Mesenteric fat pad (tissue), 1 donor: ENCODE results near the gene SGTA. TPM values are rescaled to one million over a fixed set of nuclear protein-coding genes. Genes with fewer than 3 reads are reported as not detected.

ENCODE experiments used
- DNase-seq: peaks from one replicate; pipeline ENCODE4 v3.0.0-alpha.2; 2020; ENCODE audit warnings: low spot score
- total RNA-seq: library from RNA; stranded (reverse); fragmentation: NEBNext Ultra II Directional; extraction: Animal tissue kit (Norgen Biotek cat#: 25700); gene quantifications from one replicate; pipeline ENCODE4 v1.2.1, GENCODE V29; 2021
- donor health status: DM: yes; HTN: yes; CAD: no.

The SGTA gene
- total RNA-seq, 1 donor from 2014 or later: 37.8 TPM

DNA sequence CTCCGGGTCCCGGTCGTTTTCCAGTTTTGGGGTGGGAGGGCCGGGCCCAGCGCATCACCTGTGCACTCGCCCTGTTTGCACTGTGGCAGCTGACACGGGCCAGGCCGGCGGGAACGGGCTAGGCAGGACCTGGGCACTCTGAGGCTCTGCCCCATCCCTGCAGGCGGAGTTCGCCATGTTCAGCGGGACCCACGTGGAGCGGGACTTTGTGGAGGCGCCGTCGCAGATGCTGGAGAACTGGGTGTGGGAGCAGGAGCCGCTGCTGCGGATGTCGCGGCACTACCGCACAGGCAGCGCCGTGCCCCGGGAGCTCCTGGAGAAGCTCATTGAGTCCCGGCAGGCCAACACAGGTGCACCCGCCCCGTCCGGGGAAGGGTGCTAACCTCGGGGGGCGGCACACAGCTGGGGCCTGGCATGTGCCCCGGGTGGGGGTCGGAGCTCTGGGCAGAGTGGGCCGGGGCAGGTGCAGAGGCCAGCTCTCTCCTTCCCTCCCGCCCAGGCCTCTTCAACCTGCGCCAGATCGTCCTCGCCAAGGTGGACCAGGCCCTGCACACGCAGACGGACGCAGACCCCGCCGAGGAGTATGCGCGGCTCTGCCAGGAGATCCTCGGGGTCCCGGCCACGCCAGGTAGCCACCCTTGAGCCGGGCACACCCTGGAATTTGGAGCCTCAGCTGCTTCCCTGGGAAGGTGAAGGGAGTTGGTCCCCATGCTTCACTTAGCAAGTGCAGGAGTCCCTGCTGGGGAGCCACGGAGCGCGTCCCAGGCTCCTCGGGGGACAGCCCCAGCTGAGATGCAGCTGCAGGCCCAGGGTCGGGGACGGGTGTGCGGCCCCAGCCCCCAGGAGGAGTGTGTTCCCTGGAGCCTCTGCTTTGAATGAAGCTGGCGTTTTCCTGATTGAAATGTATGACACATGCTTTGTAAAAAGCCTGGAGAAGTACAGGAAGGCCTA is 27.3 kb upstream of the SGTA start:
- DNase-seq: no peak

DNA sequence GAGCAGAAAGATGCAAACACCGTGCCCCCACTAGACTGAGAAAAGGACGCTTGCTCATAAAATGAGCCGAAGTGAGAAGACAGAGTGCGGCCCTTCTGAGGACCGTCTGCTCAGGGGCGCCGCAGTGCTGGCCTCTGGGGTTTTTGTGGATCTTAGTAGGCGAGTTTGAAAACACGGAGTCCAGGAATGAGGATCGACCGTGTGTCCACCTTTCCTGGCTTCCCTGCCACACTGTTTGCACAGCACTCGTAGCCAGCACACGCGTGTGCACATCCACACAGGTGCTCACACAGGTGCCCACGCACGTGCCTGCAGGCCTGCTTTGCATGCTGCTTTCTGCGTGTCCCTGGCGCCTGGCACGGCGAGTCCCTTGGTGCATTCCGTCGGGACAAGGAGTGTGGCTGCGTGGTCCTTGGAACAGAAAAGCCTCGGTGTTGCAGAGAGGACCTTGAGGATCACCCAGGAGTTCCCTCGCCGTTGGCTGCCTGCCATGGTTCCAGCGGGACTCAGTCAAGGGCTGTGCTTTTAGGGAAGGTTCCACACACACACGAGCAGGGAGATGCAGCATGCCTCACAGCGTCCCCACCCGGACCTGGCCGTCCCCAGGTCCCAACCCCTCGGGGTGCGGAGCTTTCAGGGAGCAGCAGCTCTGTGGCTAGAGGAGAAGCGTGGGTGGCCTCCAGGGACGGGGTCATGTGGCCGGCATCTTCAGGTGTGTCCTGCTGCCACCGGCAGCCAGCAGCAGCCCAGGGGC is 26.5 kb upstream of the SGTA start:
- DNase-seq: no peak

DNA sequence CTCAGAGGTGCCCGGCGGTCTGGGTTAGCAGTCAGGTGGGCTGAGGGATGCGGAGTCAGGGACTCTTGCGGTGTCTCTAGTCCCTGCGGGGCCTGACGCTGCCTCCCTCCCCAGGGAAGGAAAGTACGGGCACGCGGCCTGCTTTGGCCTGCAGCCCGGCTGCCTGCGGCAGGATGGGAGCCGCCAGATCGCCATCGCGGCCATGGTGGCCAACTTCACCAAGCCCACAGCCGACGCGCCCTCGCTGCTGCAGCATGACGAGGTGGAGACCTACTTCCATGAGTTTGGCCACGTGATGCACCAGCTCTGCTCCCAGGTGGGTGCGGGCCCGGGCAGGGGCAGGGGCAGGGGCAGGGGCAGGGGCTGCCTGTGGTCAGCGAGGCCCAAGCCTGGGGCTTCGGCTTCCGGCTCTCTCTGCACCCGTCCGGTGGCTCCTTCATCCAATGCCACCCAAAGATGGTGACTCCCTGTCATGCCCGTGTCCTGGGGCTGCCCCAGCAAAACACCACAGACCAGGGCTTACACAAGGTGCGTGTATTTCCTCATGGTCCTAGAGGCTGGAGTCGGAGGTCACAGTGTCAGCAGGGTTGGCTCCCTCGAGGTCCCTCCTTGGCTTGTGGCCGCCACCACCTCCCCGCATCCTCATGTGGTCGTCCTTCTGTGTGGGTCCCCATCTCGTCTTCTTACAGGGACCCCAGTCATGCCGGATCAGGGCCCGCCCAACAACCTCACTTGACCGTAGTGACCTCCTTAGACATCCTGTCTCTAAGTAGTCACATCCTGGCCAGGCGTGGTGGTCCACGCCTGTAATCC is 25.3 kb upstream of the SGTA start:
- DNase-seq: no peak

DNA sequence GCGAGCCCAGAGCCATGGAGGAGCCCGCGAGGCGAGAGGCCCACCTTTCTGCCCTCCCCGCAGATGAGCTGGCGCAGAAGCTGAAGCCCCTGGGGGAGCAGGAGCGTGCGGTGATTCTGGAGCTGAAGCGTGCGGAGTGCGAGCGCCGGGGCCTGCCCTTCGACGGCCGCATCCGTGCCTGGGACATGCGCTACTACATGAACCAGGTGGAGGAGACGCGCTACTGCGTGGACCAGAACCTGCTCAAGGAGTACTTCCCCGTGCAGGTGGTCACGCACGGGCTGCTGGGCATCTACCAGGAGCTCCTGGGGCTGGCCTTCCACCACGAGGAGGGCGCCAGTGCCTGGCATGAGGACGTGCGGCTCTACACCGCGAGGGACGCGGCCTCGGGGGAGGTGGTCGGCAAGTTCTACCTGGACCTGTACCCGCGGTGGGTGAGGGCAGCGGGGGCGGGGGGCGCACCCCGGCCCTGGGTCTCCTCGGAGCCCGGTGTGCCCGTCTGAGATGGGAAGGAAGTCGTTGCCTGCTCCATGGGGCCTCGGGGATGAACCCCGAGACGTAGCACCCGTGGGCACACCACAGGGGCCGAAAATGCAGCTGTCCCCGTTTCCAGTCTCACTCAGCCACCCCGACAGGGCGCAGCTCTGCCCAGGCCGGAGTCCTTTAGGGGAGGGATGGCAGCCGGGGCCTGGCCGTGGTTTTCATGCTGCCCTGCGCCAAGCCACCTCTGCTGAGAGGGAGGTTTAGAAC is 24.5 kb upstream of the SGTA start:
- DNase-seq: no peak

DNA sequence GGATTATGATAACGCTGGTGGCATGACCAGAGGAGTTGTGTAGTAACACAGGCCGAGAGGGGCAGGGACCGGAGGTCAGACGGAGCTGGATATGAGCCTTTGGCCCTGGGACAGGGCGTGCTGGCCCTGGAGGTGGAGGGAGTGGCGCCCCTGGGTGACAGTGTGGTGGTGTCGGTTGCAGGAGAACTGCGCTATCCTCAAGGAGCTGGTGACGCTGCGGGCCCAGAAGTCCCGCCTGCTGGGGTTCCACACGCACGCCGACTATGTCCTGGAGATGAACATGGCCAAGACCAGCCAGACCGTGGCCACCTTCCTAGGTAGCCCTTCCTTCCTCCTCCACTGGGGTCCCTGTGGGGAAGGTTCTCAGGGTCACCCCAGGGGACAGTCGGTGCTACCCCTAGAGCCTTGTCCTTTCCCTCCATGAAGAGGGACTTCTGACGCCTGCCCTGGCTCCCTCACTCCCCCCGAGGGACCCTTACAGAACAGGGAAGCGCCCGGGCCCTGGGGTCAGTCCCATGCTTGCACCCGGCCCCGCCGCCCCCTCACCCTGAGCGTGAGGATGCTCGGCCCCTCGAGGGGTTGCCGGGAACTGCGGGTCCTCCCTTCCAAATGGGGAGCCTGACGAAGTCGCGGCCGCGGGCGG is 23.8 kb upstream of the SGTA start:
- no peak for DNase-seq

DNA sequence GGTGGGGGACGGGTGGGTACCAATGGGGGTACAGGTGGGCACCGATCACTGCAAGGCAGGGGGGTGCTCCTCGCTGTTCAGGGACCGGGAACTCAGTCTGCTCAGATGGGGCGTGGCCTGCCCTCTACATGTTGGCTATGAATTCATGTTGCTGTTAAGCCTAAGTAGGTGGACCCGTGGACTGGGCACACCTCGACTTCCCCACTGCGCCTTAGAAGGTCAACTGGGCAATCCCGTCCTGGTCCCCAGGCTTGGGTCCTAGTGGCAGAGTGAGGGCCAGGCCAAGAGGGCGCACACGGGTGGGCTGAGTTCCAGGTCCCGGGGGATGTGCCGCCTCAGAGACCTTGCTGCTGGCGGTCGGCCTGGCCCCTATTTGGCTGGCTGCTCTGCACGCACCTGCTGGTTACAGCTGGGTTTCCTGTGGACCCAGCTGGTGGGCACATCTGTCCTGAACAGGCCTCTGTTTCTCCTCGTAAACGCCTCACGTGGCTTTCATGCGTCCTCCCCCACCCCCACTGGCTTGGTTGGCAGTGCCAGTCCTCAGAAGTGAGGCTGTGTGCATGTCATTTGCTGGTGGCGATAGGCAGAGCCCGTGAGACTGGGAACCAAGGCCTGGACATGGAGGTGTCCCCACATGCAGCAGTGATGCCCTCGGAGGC is 23.0 kb upstream of the SGTA start:
- no peak for DNase-seq

DNA sequence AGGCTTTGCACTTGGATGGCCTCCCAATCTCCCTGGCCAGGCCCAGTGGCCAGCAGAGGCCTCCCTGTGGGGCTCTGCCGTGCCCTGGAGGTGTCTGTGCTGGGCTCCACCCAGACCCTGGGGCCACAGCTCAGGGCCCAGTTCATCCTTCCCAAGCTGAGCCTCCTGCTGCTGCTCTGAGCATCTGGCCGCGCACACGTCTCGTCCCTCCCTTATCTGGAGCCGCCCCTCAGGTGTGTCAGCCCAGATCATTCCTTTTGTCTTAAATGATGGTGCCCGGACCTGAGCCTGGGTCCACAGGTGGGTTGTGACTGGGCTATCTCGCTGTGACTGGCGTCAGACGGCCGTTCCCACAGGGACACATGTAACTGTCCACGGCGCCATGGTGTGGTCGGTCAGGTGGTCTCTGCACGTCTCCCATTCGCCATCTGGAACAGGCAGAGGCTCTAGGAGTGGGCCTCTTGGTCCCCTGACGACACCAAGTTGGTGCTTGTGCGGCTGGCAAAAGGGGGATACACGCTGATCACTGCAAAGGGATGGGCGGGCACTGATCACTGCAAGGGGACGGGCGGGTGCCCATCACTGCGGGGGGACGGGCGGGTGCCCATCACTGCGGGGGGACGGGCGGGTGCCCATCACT is 22.3 kb upstream of the SGTA start:
- no peak for DNase-seq

DNA sequence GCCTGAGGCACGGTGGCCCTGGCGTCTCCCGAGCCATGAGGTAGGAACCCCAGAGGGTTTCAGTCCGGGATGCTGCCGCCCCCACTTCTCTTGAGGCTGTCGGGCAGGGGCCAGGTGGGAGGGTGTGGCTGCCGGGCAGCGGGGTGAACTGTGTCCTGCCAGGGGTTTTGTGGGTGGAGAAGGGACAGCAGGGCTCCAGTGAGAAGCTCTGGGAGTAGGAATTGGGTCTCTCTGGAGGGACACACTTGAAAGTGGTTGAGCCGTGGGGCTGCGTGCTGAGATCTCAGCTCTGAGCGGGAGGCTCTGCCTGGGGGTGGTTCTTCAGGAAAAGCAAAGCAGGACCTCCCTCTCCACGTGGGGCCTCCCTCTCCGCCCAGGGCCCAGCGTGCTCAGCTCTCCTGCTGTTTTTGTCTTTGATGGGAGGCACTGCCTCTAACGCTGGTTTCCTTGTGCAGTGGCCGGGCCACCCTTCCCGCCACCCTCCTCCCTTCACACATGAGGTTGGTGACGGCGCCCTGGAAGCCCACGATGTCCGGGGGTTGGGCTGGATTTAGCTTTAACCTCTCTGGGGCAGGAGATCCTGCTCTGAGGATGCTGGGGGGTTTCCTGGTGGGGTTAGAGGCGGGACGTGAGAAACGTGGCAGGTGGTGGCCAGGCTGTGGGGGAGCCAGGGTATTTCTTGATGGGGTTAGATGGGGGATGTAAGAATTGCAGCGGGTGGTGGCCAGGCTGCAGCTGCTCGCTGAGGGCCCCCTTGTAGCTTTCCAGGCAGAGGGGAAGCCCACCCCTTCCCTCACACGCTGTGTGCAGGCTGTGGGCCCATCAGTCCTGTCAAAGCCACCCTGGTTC is 21.3 kb upstream of the SGTA start:
- no peak for DNase-seq

DNA sequence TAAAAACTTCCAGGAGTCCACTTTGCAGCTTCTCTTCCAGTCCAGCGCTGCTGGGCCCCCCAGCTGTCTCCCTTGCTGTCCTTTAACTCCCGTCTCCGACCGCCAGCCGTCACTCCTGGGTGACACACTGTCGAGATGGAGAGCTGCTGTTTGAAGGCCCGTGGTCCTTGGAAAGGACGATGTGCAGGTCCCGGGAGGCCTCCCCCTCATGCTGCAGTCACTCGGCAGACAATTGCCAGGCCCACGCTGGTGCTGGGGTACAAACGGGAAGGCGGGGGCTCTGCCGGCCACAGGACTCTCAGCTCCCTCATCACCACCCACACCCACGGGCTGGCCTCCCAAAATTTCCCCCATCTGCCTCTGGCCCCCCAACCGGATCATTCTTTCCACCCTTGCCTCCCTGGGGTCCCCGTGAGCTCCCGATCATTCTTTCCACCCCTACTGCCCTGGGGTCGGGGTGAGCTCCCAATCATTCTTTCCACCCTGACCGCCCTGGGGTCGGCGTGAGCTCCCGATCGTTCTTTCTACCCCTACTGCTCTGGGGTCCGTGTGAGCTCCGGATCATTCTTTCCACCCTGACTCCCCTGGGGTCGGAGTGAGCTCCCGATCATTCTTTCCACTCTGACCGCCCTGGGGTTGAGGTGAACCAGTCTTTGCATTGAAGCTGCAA is 20.5 kb upstream of the SGTA start:
- DNase-seq: no peak

DNA sequence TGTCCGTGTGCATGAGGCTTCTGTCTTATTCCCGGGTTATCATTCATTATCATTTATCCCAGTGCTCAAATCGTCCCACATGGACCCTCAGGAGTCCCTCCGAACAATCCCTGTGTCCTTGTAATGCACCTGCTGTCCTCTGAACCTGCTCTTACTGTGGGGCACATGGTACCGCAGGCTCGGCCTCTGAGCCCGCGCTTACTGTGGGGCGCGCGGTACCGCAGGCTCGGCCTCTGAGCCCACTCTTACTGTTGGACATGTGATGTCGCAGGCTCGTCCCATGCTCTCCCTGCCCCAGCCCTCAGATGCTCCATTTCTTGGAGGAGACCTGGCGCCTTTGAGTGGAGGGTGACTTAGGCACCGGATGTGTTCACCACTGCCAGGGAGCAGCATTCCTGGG is 19.8 kb upstream of the SGTA start:
- no peak for DNase-seq

DNA sequence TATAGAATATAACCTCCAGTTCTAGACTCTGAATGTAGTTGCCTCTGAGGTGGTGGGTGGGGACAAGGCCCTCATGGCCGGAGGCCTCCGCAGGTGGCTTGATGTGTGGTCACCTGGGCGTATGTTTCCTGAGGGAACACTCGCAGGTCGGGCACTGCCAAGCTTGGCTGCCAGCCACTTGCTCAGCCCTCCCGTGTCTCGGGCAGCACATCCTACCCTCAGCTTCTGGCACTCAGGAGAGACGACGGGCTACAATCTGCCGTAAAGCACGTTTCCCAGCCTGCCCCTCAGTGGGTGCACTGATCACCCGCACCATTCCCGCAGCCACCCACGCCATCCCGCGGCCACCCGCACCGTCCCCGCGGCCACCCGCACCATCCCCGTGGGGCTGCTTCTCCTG is 17.4 kb upstream of the SGTA start:
- DNase-seq: no peak

DNA sequence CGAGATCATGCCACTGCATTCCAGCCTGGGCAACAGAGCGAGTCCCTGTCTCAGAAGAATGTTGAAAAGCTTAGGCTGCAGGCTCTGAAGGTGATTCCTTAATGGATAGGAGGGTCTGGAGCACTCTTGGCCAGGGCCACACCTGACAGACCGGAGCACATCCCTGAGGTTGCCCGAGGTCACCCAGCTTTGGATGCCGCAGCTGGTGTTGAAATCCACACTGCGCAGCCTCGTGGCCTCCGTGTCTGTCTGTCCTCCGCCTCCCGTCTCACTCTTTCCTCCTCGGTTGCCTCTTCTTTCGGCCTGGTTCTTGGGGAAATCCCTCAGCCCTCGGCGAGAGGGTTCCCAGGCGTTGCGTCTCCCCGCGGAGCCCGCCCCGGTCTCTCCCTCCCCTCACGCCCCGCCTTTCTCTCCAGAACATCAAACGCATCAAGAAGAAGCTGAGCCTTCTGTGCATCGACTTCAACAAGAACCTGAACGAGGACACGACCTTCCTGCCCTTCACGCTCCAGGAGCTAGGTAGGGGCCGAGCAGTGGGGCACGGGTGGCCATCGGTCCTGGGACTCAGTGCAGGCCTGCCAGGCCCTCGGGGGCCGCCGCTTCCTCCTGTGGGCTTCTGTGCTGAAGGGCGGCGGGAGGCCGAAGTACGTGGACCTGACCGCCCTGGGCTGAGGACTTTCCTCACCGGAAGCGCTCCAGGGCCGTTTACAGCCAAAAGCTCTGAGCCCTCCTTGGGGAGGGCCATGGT is 16.4 kb upstream of the SGTA start:
- DNase-seq: no peak

DNA sequence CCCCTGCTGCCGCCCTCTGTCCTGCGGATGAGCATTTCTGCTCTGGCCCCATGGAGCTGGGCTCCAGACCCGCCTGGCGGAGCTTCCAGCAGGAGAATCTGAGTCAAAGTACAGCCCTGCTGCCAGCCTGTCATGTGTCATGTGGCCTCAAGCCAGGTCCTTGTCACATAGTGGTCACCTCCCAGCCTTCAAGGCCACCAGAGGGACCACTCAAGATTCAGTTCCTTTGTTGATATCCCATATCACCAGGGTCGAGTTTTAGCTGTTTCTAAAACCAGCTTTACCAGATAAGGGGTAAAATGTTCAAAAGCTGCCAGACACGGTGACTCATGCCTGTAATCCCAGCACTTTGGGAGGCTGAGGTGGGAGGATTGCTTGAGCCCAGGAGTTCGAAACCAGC is 15.7 kb upstream of the SGTA start:
- DNase-seq: no peak

DNA sequence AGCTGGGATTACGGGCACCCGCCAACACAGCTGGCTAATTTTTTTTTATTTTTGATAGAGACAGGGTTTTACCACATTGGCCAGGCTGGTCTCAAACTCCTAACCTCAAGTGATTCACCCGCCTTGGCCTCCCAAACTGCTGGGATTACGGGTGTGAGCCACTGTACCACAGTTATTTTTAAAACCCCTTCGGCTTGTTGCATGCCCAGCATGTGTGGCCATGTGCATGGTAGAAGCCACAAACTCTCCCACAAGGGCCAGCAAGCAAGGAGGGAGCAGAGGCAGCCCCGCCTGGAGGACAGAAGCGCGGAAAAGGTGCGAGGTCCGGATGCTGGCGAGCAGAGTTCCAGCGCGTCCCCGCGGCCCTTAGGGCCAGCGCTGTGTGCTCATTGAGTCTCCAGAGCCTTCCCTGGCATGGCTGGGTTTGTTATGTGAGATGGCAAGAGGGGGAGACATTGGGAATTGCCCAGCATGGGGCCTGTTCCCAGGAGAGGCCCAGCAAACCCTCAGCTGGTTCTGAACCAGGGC is 15.1 kb upstream of the SGTA start:
- DNase-seq: no peak

DNA sequence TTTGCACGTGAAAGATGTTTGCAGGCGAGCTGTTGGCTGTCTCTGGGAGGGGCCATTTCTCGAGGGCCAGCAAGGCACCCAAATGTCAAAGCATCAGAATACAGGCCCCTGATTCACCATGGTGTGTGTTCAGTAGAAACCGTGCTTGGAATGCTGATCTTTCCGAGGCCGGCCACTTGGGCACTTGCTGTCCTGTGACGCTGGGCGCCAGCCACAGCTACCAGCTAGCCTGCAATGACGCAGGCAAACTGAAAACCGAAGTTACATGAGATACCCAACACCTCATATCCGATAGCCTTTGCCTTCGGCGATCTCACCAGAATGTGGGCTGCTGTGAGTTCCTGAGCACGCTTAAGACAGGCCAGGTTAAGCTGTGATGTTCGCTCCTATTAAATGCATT is 14.2 kb upstream of the SGTA start:
- DNase-seq: no peak

DNA sequence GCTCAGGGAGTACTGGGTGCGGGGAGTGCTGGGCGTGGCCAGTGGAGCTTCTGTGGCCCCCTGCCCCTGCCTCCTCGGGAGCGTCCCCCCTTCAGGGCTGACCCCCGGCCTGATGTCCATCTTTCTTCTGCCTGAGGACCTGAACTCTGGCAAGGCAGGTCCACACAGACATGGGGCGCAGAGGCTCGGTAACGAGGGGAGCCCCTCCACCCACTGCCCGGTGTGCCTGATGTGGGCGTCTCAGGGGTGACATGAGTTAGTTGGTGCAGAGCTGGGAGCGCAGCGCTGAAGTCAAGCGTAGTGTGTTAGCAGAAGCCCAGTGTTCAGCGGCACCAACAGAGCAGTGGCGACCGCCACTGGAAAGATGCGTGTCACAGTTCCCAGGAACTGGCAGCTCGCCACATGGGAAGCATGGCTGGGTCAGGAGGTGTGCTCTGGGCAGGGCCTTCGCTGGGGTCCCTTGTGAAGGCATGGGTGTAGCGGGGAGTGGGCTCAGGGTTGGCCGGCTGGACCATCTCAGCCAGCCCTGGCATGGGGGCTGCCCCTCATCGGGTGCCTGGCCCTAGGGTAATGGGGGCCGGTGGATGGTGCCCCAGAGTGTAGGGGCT is 13.7 kb upstream of the SGTA start:
- no peak for DNase-seq
